Thyroid gland (tissue), 4 donors: ENCODE results near the gene NR3C1.

Experiments
- POLR2A ChIP-seq, 2 donors: fragments of 450-650 bp; IDR thresholded peaks; one replicate each; pipeline ENCODE4 v1.6.1; 2017; ENCODE audit warnings: antibody characterized with exemption in 2 of 2, mild to moderate bottlenecking in 2 of 2, moderate library complexity in 1 of 2
- TF ChIP-seq, protein P1 (sequence below), 6 experiments: fragments of 200-600 bp in 3 of 6; fragments of 450-650 bp in 3 of 6; sonication (generic) in 3 of 6; IDR thresholded peaks; one replicate each; pipeline ENCODE4 v1.5.1; 2016 to 2019; ENCODE audit warnings: antibody characterized with exemption in 6 of 6, mild to moderate bottlenecking in 2 of 6, inconsistent platforms in 1 of 6, moderate library complexity in 1 of 6

DNA sequence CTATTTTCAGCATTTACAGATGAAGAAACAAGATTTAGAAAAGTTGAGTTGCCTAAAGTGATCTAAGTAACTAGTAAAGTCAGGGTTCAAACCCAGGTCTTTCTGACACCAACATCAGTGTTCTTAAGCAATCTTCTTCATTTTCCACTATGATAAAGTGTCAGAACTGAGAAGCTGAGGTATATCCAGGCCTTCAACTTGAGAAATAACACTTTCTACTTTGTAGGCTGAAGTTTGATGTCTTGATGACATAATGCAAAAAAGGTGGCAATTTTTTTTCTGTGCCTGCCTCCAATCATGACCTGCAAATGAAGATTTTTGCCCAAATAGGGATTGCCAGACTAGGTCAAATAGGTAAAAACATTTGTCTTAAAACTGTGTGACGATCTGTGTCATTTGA, 81.3 kb downstream of the NR3C1 start:
- TF ChIP-seq, protein P1, sequence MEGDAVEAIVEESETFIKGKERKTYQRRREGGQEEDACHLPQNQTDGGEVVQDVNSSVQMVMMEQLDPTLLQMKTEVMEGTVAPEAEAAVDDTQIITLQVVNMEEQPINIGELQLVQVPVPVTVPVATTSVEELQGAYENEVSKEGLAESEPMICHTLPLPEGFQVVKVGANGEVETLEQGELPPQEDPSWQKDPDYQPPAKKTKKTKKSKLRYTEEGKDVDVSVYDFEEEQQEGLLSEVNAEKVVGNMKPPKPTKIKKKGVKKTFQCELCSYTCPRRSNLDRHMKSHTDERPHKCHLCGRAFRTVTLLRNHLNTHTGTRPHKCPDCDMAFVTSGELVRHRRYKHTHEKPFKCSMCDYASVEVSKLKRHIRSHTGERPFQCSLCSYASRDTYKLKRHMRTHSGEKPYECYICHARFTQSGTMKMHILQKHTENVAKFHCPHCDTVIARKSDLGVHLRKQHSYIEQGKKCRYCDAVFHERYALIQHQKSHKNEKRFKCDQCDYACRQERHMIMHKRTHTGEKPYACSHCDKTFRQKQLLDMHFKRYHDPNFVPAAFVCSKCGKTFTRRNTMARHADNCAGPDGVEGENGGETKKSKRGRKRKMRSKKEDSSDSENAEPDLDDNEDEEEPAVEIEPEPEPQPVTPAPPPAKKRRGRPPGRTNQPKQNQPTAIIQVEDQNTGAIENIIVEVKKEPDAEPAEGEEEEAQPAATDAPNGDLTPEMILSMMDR (IDR thresholded peaks at IDR 0.05): no peak
- no peak for TF ChIP-seq POLR2A (IDR thresholded peaks at IDR 0.05)
